CD14-positive monocyte (primary cell): ENCODE results near the gene FBXO4. TPM values are rescaled to one million over a fixed set of nuclear protein-coding genes. Genes with fewer than 3 reads are reported as not detected.

Experiments
- DNase-seq, 3 donors: peaks; one replicate each; pipeline ENCODE4 v3.0.0-alpha.2; 2011 to 2022
- H2AFZ ChIP-seq: 2 replicates; pipeline ENCODE4 v1.6.0; 2012; ENCODE audit warnings: mild to moderate bottlenecking, low read depth, low read length, inconsistent platforms; ENCODE audit not compliant: insufficient read depth, poor library complexity, severe bottlenecking
- H3K27ac ChIP-seq, 2 donors: 1 replicate in 1 of 2; 2 replicates in 1 of 2; pipeline ENCODE4 v1.5.1; 2012 to 2013; ENCODE audit warnings: low read length in 2 of 2, control low read depth in 1 of 2, inconsistent platforms in 1 of 2, low read depth in 1 of 2, mild to moderate bottlenecking in 1 of 2
- H3K27me3 ChIP-seq, 2 donors: one replicate each; pipeline versions ENCODE4 v1.6.0 to v1.6.1; 2011 to 2013; ENCODE audit warnings: low read length in 2 of 2; ENCODE audit not compliant: control insufficient read depth in 2 of 2, insufficient read depth in 2 of 2
- H3K36me3 ChIP-seq, 2 donors: replicated peaks in 1 of 2; 1 replicate in 1 of 2; 2 replicates in 1 of 2; pipeline versions ENCODE4 v1.5.1 to v1.6.1; 2012 to 2013; ENCODE audit warnings: low read length in 2 of 2, control low read depth in 1 of 2, inconsistent platforms in 1 of 2, mild to moderate bottlenecking in 1 of 2; ENCODE audit not compliant: insufficient read depth in 2 of 2, control insufficient read depth in 1 of 2
- H3K4me1 ChIP-seq, 2 donors: 1 replicate in 1 of 2; 2 replicates in 1 of 2; pipeline versions ENCODE4 v1.5.1 to v1.6.1; 2012 to 2013; ENCODE audit warnings: low read length in 2 of 2, control low read depth in 1 of 2, inconsistent platforms in 1 of 2, mild to moderate bottlenecking in 1 of 2, moderate library complexity in 1 of 2; ENCODE audit not compliant: insufficient read depth in 2 of 2, control insufficient read depth in 1 of 2
- H3K4me2 ChIP-seq: replicated peaks from 2 replicates; pipeline ENCODE3; 2012; ENCODE audit warnings: low read length, moderate library complexity, mild to moderate bottlenecking; ENCODE audit not compliant: poor library complexity, severe bottlenecking; ENCODE audit errors: extremely low read depth
- H3K4me3 ChIP-seq, 3 experiments: fragments of 200-600 bp in 1 of 3; sonication (generic) in 1 of 3; replicated peaks in 1 of 3; 1 replicate in 2 of 3; 2 replicates in 1 of 3; pipeline ENCODE4 v1.5.1; 2011 to 2013; ENCODE audit warnings: low read length in 3 of 3, mild to moderate bottlenecking in 3 of 3, control low read depth in 2 of 3, low read depth in 2 of 3, inconsistent platforms in 1 of 3, moderate library complexity in 1 of 3
- H3K79me2 ChIP-seq: 2 replicates; pipeline ENCODE4 v1.6.0; 2012; ENCODE audit warnings: mild to moderate bottlenecking, control low read depth, inconsistent platforms, low read length, moderate library complexity; ENCODE audit not compliant: insufficient read depth
- H3K9ac ChIP-seq: 2 replicates; pipeline ENCODE4 v1.6.0; 2017; ENCODE audit warnings: low read length, mild to moderate bottlenecking; ENCODE audit not compliant: insufficient read depth, poor library complexity, severe bottlenecking
- H3K9me3 ChIP-seq, 2 donors: replicated peaks in 1 of 2; 1 replicate in 1 of 2; 2 replicates in 1 of 2; pipeline versions ENCODE4 v1.5.1 to v1.6.1; 2012 to 2013; ENCODE audit warnings: low read length in 2 of 2, control low read depth in 1 of 2; ENCODE audit not compliant: control insufficient read depth in 1 of 2, insufficient read depth in 1 of 2
- H4K20me1 ChIP-seq: 2 replicates; pipeline ENCODE4 v1.6.0; 2012; ENCODE audit warnings: mild to moderate bottlenecking, low read length, control low read depth, moderate library complexity; ENCODE audit not compliant: insufficient read depth
- H3K27ac Mint-ChIP-seq, 7 donors: one replicate each; pipeline ENCODE4 v1.8.0; 2020; ENCODE audit warnings: mild to moderate bottlenecking in 7 of 7, mixed read lengths in 7 of 7, moderate library complexity in 6 of 7, inconsistent platforms in 2 of 7
- H3K27me3 Mint-ChIP-seq, 3 donors: one replicate each; pipeline ENCODE4 v1.8.0; 2021 to 2022; ENCODE audit warnings: low read depth in 3 of 3, mild to moderate bottlenecking in 3 of 3, mixed read lengths in 3 of 3, moderate library complexity in 3 of 3, inconsistent platforms in 1 of 3
- H3K36me3 Mint-ChIP-seq, 2 donors: one replicate each; pipeline ENCODE4 v1.8.0; 2020; ENCODE audit warnings: mixed read lengths in 2 of 2, inconsistent platforms in 1 of 2, mild to moderate bottlenecking in 1 of 2
- H3K4me1 Mint-ChIP-seq: one replicate; pipeline ENCODE4 v1.8.0; 2020; ENCODE audit warnings: mild to moderate bottlenecking, mixed read lengths
- H3K4me3 Mint-ChIP-seq, 2 donors: one replicate each; pipeline ENCODE4 v1.8.0; 2020; ENCODE audit warnings: mild to moderate bottlenecking in 2 of 2, mixed read lengths in 2 of 2, moderate library complexity in 1 of 2
- H3K9me3 Mint-ChIP-seq, 7 donors: one replicate each; pipeline ENCODE4 v1.8.0; 2020 to 2022; ENCODE audit warnings: mixed read lengths in 7 of 7, mild to moderate bottlenecking in 6 of 7, moderate library complexity in 6 of 7, inconsistent platforms in 2 of 7
- CTCF ChIP-seq: fragments of 200-600 bp; IDR thresholded peaks from one replicate; pipeline ENCODE4 v1.8.0; 2022; ENCODE audit warnings: antibody characterized with exemption, mild to moderate bottlenecking
- WGBS: methylation state at CpG from one replicate; pipeline ENCODE4 v1.1.5; 2013; ENCODE audit warnings: missing lambda C conversion rate; ENCODE audit not compliant: insufficient coverage; 5-methylcytosine and 5-hydroxymethylcytosine counted together
- intact Hi-C, 2 donors: fragments of 100-400 bp; cut with micrococcal nuclease; formaldehyde crosslinking; loops; one replicate each; pipeline versions ENCODE4 v1.15.0 to v1.15.1; 2023
- polyA plus RNA-seq, 3 donors: library from polyadenylated mRNA; depleted of rRNA in 1 of 3; unstranded in 2 of 3; stranded (reverse) in 1 of 3; fragments of 300-500 nt in 2 of 3; fragments of >200 nt in 1 of 3; fragmentation: Illumina TruSeq in 2 of 3; gene quantifications; 1 replicate in 2 of 3; 2 replicates in 1 of 3; pipeline ENCODE4 v1.2.3, GENCODE V29; 2012 to 2021

FBXO4 gene
- polyA plus RNA-seq, 3 donors, result 3.7 to 10.4 (median 8.7) TPM

GRCh38 chr5:41878643-41879478, 46.2 kb upstream of the FBXO4 start:
- H4K20me1 ChIP-seq, result no peaks in the 10 kb centered on the region
- Mint-ChIP-seq H3K27me3 (peaks cover 3 to 8% (median 5%) of the 10 kb centered on the region in 3 donors), H3K4me1 (no peaks in the 10 kb centered on the region), H3K4me3 (no peak overlapping the region), H3K9me3 (no peaks in the 10 kb centered on the region), H3K36me3 (no peaks in the 10 kb centered on the region), H3K27ac (no peak overlapping the region)
- H3K27me3 ChIP-seq, result no peaks in the 10 kb centered on the region
- H3K9ac ChIP-seq, result no peak overlapping the region
- no peaks in the 10 kb centered on the region for H3K4me1 ChIP-seq
- no peaks in the 10 kb centered on the region for H3K36me3 ChIP-seq
- no peak overlapping the region for H3K27ac ChIP-seq
- no peak for TF ChIP-seq CTCF
- no peaks in the 10 kb centered on the region for H3K9me3 ChIP-seq
- no peak for DNase-seq
- no peak overlapping the region for H2AFZ ChIP-seq
- no peaks in the 10 kb centered on the region for H3K79me2 ChIP-seq
- WGBS, result no CpG with 5 or more reads among the region's 3 CpGs
- intact Hi-C loops, result loop anchor here in 1 of 2 donors (10.0 kb wide), 1 partner anchor 46 kb away; the partner anchor contains the start of gene FBXO4
- no peak overlapping the region for H3K4me2 ChIP-seq
- H3K4me3 ChIP-seq, result no peak overlapping the region

- Histone ChIP-seq H3K9ac (no peak overlapping the region), H3K36me3 (no peaks in the 10 kb centered on the region), H2AFZ (no peak overlapping the region), H3K4me1 (no peaks in the 10 kb centered on the region), H4K20me1 (no peaks in the 10 kb centered on the region), H3K4me2 (no peak overlapping the region), H3K27ac (no peak overlapping the region), H3K4me3 (no peak overlapping the region), H3K9me3 (no peaks in the 10 kb centered on the region), H3K79me2 (no peaks in the 10 kb centered on the region), H3K27me3 (peaks cover 0 to 1% of the 10 kb centered on the region in 2 donors)
- WGBS, result 94% methylated on average over 5 of the region's 5 CpGs
- Mint-ChIP-seq H3K27ac (no peak overlapping the region), H3K4me3 (no peak overlapping the region), H3K4me1 (no peaks in the 10 kb centered on the region), H3K27me3 (peaks cover 0 to 7% (median 3%) of the 10 kb centered on the region in 3 donors), H3K36me3 (no peaks in the 10 kb centered on the region), H3K9me3 (no peaks in the 10 kb centered on the region)
- no peak for DNase-seq
- TF ChIP-seq CTCF, result no peak
- intact Hi-C loops, result no loop called here
These were observed 42.3 kb upstream of the FBXO4 start for GRCh38 chr5:41882765-41883164.
